HL-60/S4 (cell line): ENCODE measurements around the gene BRF1.
"Not testable (repeated sequence)": the region's sequence is repeated elsewhere in the genome, so short reads cannot be mapped to it uniquely, and the experiment has no call there.

Experiments used
- in situ Hi-C: fragments of 300-500 bp; cut with MboI; formaldehyde crosslinking; loops from 2 replicates; pipeline ENCODE4 v1.14.3; 2022; ENCODE audit warnings: low sequenced_read_pairs

BRF1 gene

DNA sequence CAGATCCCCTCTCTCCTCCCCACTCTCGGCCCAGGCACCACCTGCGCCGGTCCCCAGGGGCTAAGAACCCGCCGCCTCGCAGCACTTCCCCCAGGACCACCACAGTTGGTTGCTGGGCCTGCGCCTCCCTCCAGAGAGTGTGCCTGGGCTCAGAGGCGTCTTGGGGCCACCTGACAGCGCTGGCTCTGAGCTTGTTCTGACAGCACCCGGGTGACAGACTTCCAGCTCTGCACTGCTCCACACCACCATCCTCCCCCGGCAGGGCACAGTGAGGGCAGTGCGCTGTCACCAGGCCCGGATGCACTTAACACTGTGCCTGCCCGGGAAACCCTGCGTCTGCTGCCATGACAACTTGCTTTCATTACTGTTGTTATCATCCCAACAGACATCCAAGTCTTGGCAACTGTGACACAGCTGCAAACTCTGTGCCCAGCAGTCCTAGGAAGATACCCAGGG lies 6.6 kb downstream of the BRF1 start:
- in situ Hi-C loops = no loop called here

- in situ Hi-C loops = no loop called here
Measured at GRCh38 chr14:105292826-105293711, 7.7 kb downstream of the BRF1 start.

- in situ Hi-C loops = no loop called here
Measured at GRCh38 chr14:105290621-105291346, 10.0 kb downstream of the BRF1 start.

DNA sequence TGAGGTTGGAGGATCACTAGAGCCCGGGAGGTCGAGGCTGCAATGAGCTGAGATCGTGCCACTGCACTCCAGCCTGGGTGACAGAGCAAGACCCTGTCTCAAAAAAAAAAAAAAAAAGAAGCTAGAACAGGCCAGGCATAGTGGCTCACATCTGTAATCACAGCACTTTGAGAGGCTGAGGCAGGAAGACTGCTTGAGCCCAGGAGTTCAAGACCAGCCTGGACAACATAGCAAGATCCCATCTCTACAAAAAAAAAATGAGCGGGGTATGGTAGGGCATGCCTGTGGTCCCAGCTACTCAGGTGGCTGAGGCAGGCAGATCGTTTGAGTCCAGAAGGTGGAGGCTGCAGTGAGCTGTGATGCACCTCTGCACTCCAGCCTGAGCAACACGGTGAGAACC lies 11.9 kb downstream of the BRF1 start:
- in situ Hi-C loops = not testable (repeated sequence)

DNA sequence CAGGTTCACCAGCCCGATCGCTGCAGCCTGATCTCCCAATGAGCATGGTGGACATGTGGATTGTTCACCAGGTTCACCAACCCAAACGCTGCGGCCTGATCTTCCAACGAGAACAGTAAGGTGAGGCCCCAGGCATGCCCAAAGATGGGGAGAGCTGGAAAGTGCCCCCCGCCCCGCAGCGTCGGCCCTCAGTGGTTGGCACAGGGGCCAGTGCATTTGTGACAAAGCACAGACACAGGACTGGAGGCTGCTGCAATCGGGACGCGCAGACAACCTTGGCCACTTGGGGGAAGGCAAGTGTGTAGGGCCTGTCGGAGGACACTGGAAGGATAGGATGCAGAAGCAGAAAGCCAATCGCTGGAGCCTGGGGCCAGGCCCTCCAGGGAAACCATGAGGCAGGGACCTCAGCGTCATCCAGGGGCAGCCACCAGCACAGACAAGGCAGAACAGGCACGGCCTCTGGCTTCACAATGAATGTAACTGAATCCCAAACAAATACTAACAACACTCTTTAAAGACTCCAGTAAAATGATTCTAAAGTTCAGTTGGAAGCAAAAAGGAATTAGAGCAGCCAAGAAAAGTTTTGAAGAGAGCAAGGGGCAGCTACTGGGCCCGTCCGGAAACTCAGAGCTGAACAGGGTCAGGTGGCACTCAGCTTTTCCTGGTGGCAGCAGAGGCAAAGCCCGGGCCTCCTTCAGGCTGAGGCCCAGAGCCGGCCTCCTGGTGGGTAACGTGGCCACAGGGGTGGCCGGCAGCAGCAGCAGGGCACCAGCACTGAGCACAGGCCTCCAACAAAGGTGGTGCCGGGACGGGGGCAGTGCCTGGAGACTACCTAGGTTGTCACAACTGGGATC lies 13.3 kb downstream of the BRF1 start:
- in situ Hi-C loops = no loop called here

GRCh38 chr14:105286759-105287144 lies 14.0 kb downstream of the BRF1 start:
- in situ Hi-C loops = no loop called here

DNA sequence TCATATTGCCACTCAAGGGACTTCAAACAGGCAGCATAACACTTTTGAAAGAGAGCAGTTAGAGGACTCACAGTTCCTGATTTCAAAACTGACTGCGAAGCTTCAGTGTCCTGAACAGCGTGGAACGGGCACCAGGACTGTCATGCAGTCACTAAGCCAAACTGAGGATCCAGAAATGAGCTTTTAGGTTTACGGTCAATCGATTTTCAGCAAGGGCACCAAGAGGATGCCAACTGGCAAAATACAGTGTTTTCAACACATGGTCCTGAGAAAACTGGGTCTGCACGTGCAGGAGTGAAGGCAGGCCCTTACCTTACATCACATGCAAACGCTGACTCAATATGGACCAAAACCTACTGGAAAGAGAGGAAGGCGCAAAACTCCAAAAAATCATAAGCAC lies 15.6 kb downstream of the BRF1 start:
- in situ Hi-C loops = no loop called here

GRCh38 chr14:105283899-105284298 lies 16.9 kb downstream of the BRF1 start:
- in situ Hi-C loops = no loop called here

DNA sequence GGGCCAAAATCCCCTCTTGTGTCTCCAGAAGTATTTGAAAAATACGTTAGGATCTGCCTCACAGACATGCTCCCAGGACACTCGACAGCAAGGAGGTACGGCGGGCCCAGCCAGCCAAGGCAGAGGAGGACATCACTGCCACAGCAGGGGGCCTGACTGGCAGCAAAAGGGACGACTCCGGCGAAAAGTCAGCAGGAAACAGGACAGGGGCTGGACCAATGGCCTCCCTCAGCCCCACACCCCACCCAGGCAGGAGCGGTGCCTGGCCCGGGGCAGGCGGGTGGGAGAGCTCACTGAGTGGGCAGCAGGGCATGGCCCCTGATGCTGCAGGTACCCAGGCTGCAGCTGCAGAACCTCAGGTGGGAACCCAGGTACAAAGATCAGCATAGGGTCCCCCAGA lies 17.8 kb downstream of the BRF1 start:
- in situ Hi-C loops = no loop called here

DNA sequence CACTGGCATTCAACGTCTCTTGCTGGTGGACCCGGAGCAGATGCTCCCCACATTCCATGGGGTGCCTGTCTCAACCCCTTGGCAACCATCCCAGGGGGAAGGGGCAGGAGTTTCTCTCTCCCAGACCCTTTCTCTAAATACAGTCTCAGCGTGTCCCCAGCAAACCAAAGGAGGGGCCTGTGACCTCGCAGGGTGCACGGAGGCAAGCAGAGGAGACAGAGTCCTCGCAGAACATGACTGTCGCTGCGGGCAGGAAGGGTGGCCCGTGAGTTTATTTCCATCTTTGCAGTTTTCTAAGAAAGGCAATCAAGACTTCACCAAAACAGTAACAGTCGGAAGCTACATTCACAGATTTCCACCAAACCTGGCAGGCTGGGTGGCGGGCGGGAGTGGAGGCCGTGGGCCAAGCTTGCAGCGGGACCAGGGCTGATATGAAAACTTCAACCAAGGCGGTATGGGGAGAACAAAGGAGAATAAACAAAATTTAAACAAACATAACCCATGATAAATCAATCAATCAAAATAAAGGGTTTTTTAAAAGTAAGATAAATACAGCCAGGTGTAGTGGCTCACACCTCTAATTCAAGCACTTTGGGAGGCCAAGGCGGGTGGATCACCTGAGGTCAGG lies 18.6 kb downstream of the BRF1 start:
- in situ Hi-C loops = no loop called here

- in situ Hi-C loops = no loop called here
Measured at GRCh38 chr14:105281371-105282097, 19.3 kb downstream of the BRF1 start.

DNA sequence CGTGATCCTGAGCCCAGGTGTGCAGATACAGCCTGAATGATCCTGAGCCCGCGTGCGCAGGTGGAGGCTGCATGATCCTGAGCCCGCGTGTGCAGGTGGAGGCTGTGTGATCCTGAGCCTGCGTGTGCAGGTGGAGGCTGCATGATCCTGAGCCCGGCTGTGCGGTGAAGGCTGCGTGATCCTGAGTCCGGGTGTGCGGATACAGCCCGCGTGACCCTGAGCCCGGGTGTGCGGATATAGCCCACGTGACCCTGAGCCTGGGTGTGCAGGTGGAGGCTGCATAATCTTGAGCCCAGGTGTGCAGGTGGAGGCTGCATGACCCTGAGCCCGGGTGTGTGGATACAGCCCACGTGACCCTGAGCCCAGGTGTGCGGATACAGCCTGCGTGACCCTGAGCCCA lies 20.3 kb downstream of the BRF1 start:
- in situ Hi-C loops = no loop called here

DNA sequence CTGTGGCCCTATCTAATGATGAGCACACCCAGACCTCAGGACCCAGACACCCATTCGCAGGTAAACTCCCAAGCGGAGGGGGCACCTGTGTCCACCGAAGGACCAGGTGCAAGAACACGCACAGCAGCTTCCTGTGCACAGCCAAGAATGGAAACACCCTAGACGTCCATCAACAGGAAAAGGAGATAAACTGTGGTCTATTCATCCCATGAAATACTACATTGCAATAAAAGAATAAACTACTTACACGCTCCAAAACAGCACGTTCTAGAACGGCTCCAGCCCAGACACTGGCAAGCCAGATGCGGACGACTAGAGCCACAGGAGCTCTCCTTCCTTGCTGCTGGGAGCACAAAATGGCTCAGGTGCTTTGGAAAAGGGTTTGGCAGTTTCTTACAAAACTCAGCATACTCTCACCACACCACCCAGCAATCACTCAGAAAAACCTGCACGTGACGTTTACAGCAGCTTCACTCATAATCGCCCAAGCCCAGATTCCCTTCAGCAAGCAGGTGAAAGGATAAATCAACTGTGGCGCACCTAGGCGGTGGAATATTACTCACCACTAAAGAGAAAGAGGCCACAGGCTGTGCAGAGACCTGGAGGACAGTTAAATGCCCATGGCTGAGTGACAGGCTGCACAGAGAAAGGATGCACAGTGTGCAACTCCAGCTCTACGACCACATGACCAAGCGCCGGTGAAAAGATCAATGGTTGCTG lies 21.0 kb downstream of the BRF1 start:
- in situ Hi-C loops = no loop called here

DNA sequence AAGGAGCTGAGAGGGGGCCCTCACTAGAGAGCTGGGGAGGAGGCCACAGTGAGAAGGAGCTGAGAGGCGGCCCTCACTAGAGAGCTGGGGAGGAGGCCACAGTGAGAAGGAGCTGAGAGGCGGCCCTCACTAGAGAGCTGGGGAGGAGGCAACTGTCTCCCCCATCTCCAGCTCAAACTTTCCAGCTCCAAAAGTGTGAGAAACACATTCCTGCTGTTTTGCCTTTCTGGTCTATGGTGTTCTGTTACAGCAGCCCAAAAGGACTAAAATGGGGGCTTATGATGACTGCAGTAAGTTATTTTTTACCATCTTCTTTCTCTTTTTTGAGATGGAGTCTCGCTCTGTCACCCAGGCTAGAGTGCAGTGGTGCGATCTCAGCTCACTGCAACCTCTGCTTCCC lies 23.4 kb downstream of the BRF1 start:
- in situ Hi-C loops = not testable (repeated sequence)

- in situ Hi-C loops = no loop called here
Measured at GRCh38 chr14:105275267-105275946, 25.4 kb downstream of the BRF1 start.

DNA sequence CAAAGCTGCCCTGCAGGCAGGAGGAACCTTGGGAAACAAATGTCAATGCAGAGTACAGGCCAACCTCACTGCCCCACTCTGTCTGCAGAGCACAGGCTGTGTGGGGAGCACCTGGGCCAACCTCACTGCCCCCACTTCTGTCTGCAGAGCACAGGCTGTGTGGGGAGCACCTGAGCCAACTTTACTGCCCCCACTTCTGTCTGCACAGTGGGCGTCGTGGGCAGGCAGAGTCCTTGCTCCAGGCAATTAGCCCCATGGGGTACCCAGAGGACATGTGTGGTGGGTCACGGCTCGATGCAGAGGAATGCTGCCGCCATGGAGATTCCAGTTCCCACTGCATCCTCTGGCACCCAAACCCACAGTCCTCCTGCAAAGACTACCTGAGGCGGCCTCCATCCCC lies 26.2 kb downstream of the BRF1 start:
- in situ Hi-C loops = no loop called here

- in situ Hi-C loops = no loop called here
Measured at GRCh38 chr14:105273062-105273461, 27.7 kb downstream of the BRF1 start.

DNA sequence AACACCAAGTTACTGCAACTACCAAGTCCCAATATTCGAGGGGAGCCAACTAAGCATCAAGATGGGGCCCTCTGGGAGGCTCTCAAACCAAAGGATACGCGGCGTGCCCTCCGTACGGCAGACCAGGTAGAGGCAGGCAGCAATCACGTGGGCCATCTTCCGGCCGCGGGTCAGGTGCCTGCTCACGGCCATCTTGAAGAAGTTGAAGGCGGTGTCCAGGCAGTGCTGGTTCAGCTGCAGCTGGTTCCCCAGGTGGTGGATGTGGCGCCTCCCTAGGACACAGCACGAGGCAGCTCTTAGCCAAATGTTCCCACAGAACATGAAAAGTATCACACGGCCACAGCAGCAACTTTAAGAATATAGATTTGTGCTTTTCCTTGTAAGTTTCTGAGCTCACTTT lies 28.2 kb downstream of the BRF1 start:
- in situ Hi-C loops = no loop called here
